Right atrium auricular region (tissue), 2 donors: ENCODE results near the gene NKG7. TPM values are rescaled to one million over a fixed set of nuclear protein-coding genes. Genes with fewer than 3 reads are reported as not detected.

Experiments used
- DNase-seq: peaks from one replicate; pipeline ENCODE4 v3.0.0-alpha.2; 2019; ENCODE audit warnings: low spot score
- H3K27ac ChIP-seq, 2 donors: fragments of 200-600 bp; sonication (generic); 1 replicate in 1 of 2; 2 replicates in 1 of 2; pipeline ENCODE4 v1.5.1; 2016 to 2019
- H3K27me3 ChIP-seq, 2 donors: fragments of 200-600 bp; sonication (generic); one replicate each; pipeline versions ENCODE4 v1.5.1 to v1.6.0; 2017 to 2019
- H3K36me3 ChIP-seq: fragments of 200-600 bp; sonication (generic); one replicate; pipeline ENCODE4 v1.5.1; 2016
- H3K4me1 ChIP-seq, 2 donors: fragments of 200-600 bp; sonication (generic); one replicate each; pipeline versions ENCODE4 v1.5.1 to v1.6.0; 2017 to 2019
- H3K4me3 ChIP-seq, 2 donors: fragments of 200-600 bp; sonication (generic); 1 replicate in 1 of 2; 2 replicates in 1 of 2; pipeline ENCODE4 v1.5.1; 2017 to 2019; ENCODE audit warnings: mild to moderate bottlenecking in 1 of 2, moderate library complexity in 1 of 2
- H3K9me3 ChIP-seq, 2 donors: fragments of 200-600 bp; sonication (generic); one replicate each; pipeline ENCODE4 v1.5.1; 2019
- total RNA-seq, 2 donors: library from RNA; depleted of rRNA; stranded (reverse); fragments of >200 nt; gene quantifications; one replicate each; pipeline ENCODE4 v1.1.0, GENCODE V29; 2016
- TF ChIP-seq, protein P1 (sequence below), 2 donors: fragments of 200-600 bp; sonication (generic); IDR thresholded peaks; one replicate each; pipeline ENCODE4 v1.5.1; 2019; ENCODE audit warnings: antibody characterized with exemption in 2 of 2

NKG7 gene
- total RNA-seq, 2 donors from 2014 or later: 1.4 to 1.8 TPM

DNA sequence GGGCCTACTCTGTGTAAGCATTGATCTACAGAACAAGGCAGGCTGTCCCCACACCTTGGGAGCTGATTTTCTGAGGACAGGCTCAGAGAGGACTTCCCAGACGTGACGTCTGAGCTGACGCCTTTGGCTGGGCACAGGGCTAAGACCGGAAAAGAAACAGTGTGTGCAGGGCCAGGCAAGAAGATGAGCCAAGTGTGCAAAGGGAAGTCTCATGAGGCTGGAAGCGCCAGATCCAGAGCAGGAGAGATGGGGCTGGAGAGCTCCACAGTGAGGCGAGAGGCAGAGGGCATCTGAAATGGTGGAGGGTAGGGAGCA is 48.3 kb downstream of the NKG7 start:
- H3K27ac ChIP-seq: no peak overlapping the region
- H3K36me3 ChIP-seq: no peaks in the 10 kb centered on the region
- no peaks in the 10 kb centered on the region for H3K9me3 ChIP-seq
- TF ChIP-seq, protein P1, sequence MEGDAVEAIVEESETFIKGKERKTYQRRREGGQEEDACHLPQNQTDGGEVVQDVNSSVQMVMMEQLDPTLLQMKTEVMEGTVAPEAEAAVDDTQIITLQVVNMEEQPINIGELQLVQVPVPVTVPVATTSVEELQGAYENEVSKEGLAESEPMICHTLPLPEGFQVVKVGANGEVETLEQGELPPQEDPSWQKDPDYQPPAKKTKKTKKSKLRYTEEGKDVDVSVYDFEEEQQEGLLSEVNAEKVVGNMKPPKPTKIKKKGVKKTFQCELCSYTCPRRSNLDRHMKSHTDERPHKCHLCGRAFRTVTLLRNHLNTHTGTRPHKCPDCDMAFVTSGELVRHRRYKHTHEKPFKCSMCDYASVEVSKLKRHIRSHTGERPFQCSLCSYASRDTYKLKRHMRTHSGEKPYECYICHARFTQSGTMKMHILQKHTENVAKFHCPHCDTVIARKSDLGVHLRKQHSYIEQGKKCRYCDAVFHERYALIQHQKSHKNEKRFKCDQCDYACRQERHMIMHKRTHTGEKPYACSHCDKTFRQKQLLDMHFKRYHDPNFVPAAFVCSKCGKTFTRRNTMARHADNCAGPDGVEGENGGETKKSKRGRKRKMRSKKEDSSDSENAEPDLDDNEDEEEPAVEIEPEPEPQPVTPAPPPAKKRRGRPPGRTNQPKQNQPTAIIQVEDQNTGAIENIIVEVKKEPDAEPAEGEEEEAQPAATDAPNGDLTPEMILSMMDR (IDR thresholded peaks at IDR 0.05): no peak
- H3K4me3 ChIP-seq: no peak overlapping the region
- H3K27me3 ChIP-seq: peaks cover 7 to 15% of the 10 kb centered on the region in 2 donors
- H3K4me1 ChIP-seq: peaks cover 0 to 15% of the 10 kb centered on the region in 2 donors
- no peak for DNase-seq

DNA sequence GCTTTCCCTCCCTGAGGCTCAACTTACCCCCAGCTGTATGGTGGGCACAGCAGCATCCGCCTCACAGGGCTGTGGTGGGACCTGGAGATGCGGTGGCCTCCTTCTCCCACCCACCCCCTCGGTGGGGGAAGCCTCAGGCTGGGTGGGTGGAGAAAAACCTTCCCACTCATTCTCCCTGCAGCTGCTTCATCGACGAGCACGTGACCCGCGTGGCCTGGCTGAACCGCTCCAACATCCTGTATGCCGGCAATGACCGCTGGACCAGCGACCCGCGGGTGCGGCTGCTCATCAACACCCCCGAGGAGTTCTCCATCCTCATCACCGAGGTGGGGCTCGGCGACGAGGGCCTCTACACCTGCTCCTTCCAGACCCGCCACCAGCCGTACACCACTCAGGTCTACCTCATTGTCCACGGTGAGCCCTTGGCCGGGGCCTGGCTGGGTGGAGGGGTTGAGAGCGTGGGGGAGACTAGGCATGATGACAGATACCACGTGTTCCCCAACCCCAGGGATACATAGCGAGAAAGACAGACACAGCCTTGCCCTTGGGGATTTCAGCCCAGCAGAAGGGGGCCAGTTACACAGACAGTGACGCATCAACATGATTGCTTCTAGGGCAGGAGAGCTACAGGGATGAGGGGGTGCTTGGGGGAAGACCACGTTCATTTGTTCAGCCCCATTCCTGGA is 48.8 kb downstream of the NKG7 start:
- H3K4me1 ChIP-seq: peaks cover 0 to 15% of the 10 kb centered on the region in 2 donors
- H3K4me3 ChIP-seq: no peak overlapping the region
- no peak for DNase-seq
- no peaks in the 10 kb centered on the region for H3K9me3 ChIP-seq
- TF ChIP-seq, protein P1 (IDR thresholded peaks at IDR 0.05): no peak
- no peaks in the 10 kb centered on the region for H3K36me3 ChIP-seq
- H3K27me3 ChIP-seq: peaks cover 7 to 14% of the 10 kb centered on the region in 2 donors
- H3K27ac ChIP-seq: no peak overlapping the region

DNA sequence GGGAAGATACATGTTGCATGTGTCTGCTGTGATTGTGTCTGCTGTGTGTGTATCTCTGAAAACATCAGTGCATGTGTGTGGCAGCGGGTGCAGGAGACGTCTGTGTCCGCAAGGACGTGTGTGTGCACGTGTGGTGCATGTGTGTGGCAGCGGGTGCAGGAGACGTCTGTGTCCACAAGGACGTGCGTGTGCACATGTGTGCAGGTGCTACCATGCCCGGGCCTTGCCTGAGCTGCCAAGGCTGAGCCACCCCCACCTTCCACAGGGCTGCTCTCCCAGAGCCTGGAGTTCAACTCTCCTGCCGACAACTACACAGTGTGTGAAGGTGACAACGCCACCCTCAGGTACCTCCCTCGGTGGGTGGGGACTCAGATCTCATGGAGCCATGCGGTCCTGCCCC is 50.7 kb downstream of the NKG7 start:
- Histone ChIP-seq H3K9me3 (no peaks in the 10 kb centered on the region), H3K4me3 (no peak overlapping the region), H3K36me3 (no peaks in the 10 kb centered on the region), H3K27ac (no peak overlapping the region), H3K27me3 (no peaks in the 10 kb centered on the region), H3K4me1 (peaks cover 0 to 2% of the 10 kb centered on the region in 2 donors)
- no peak for DNase-seq
- TF ChIP-seq, protein P1 (IDR thresholded peaks at IDR 0.05): no peak

Other genes with a start within 250 kb of the NKG7 start
- 1 to 10 TPM; 1.5 to 7.4 TPM for gene SIGLEC9, start 247.7 kb downstream of the NKG7 start, total RNA-seq
- 1 to 10 TPM in 1 of 2 donors, under 1 TPM in 1; 0.26 to 1.7 TPM for gene SIGLEC7, start 230.4 kb downstream of the NKG7 start, total RNA-seq
- gene CD33, start 147.6 kb downstream of the NKG7 start, total RNA-seq: 1 to 10 TPM; 2.3 to 4.2 TPM
- not detected for gene SIGLECL1, start 121.6 kb downstream of the NKG7 start, total RNA-seq
- under 1 TPM in 1 of 2 donors, not detected in 1; 0.31 TPM for gene IGLON5, start 61.0 kb downstream of the NKG7 start, total RNA-seq
- 1 to 10 TPM in 1 of 2 donors, under 1 TPM in 1; 0.79 to 1.1 TPM for gene VSIG10L, start 30.5 kb downstream of the NKG7 start, total RNA-seq
- 100 to 1,000 TPM; 385 TPM for gene ETFB, start 6.3 kb downstream of the NKG7 start, total RNA-seq
- gene CLDND2, start 3.7 kb downstream of the NKG7 start, total RNA-seq: not detected
- not detected for gene LIM2, start 15.3 kb upstream of the NKG7 start, total RNA-seq
- gene C19orf84, start 17.9 kb upstream of the NKG7 start, total RNA-seq: not detected
- 1 to 10 TPM in 1 of 2 donors, under 1 TPM in 1; 0.22 to 7.7 TPM for gene SIGLEC10, start 45.0 kb upstream of the NKG7 start, total RNA-seq
- gene SIGLEC8, start 85.8 kb upstream of the NKG7 start, total RNA-seq: under 1 TPM; 0.08 to 0.26 TPM
- not detected for gene CEACAM18, start 105.9 kb upstream of the NKG7 start, total RNA-seq
- not detected for gene SIGLEC12, start 129.1 kb upstream of the NKG7 start, total RNA-seq
- gene SIGLEC6, start 159.0 kb upstream of the NKG7 start, total RNA-seq: under 1 TPM; 0.16 to 0.44 TPM
- gene ZNF175, start 198.6 kb upstream of the NKG7 start, total RNA-seq: 1 to 10 TPM; 3.0 to 4.6 TPM